ENCODE results near the gene ZNF644. TPM values are rescaled to one million over a fixed set of nuclear protein-coding genes. Genes with fewer than 3 reads are reported as not detected.
"Not testable (repeated sequence)": the region's sequence is repeated elsewhere in the genome, so short reads cannot be mapped to it uniquely, and the experiment has no call there.

Gene ZNF644
- total RNA-seq, 1 experiment from 2014 or later = 59.8 TPM

GRCh38 chr1:90987841-90988240, 34.0 kb downstream of the ZNF644 start:
- DNase-seq (ENCODE audit: low read depth) = no peak

GRCh38 chr1:90986953-90987352, 34.9 kb downstream of the ZNF644 start:
- no peak for DNase-seq (ENCODE audit: low read depth)

GRCh38 chr1:90977522-90977921, 44.3 kb downstream of the ZNF644 start:
- no peak for DNase-seq (ENCODE audit: low read depth)

GRCh38 chr1:90973897-90974798, 47.7 kb downstream of the ZNF644 start:
- DNase-seq (ENCODE audit: low read depth) = peak; percentile 78

- no peak for DNase-seq (ENCODE audit: low read depth)
Observed at GRCh38 chr1:90970208-90970607, 51.6 kb downstream of the ZNF644 start.

GRCh38 chr1:90969241-90969640, 52.6 kb downstream of the ZNF644 start:
- no peak for DNase-seq (ENCODE audit: low read depth)

GRCh38 chr1:90964444-90965035, 57.3 kb downstream of the ZNF644 start:
- DNase-seq (ENCODE audit: low read depth) = peak; percentile 21

- no peak for DNase-seq (ENCODE audit: low read depth)
Observed at GRCh38 chr1:90963651-90964050, 58.2 kb downstream of the ZNF644 start.

GRCh38 chr1:90963236-90963635, 58.6 kb downstream of the ZNF644 start:
- DNase-seq (ENCODE audit: low read depth) = no peak

- DNase-seq (ENCODE audit: low read depth) = peak; percentile 14
Observed at GRCh38 chr1:90959352-90960206, 62.3 kb downstream of the ZNF644 start.

- no peak for DNase-seq (ENCODE audit: low read depth)
Observed at GRCh38 chr1:90957497-90957896, 64.3 kb downstream of the ZNF644 start.

- DNase-seq (ENCODE audit: low read depth) = no peak
Observed at GRCh38 chr1:90955769-90956168, 66.1 kb downstream of the ZNF644 start.

GRCh38 chr1:90952906-90953305, 68.9 kb downstream of the ZNF644 start:
- no peak for DNase-seq (ENCODE audit: low read depth)

GRCh38 chr1:90951009-90951408, 70.8 kb downstream of the ZNF644 start:
- DNase-seq (ENCODE audit: low read depth) = no peak

- DNase-seq (ENCODE audit: low read depth) = no peak
Observed at GRCh38 chr1:90948301-90948700, 73.5 kb downstream of the ZNF644 start.

GRCh38 chr1:90946630-90947029, 75.2 kb downstream of the ZNF644 start:
- no peak for DNase-seq (ENCODE audit: low read depth)

- no peak for DNase-seq (ENCODE audit: low read depth)
Observed at GRCh38 chr1:90945287-90945686, 76.5 kb downstream of the ZNF644 start.

- DNase-seq (ENCODE audit: low read depth) = no peak
Observed at GRCh38 chr1:90943966-90944365, 77.9 kb downstream of the ZNF644 start.

- no peak for DNase-seq (ENCODE audit: low read depth)
Observed at GRCh38 chr1:90940746-90941145, 81.1 kb downstream of the ZNF644 start.

GRCh38 chr1:90936731-90937130, 85.1 kb downstream of the ZNF644 start:
- DNase-seq (ENCODE audit: low read depth) = no peak

- DNase-seq (ENCODE audit: low read depth) = no peak
Observed at GRCh38 chr1:90936061-90936460, 85.8 kb downstream of the ZNF644 start.

GRCh38 chr1:90928231-90928630, 93.6 kb downstream of the ZNF644 start:
- not testable (repeated sequence) for DNase-seq (ENCODE audit: low read depth)

Data from RPMI7951 (cell line).